SIG-M5 treated with dmso at 0.1 percent for 504 hours (cell line): ENCODE data around the gene NPIPA3.
"Not testable (repeated sequence)": the region's sequence is repeated elsewhere in the genome, so short reads cannot be mapped to it uniquely, and the experiment has no call there.

Experiments
- DNase-seq: peaks from one replicate; lab custom pipeline; 2025; ENCODE audit not compliant: unreplicated experiment; lab: John Stamatoyannopoulos, UW

NPIPA3 gene

GRCh38 chr16:14742273-14743128 lies 39.3 kb downstream of the NPIPA3 start, which contains the start of gene NPIPA2:
Gene NPIPA2 (plus strand): TSS chr16:14742533. CDS start chr16:14748066, 5,533 bp downstream.
- not testable (repeated sequence) for DNase-seq

- DNase-seq = not testable (repeated sequence)
Measured at GRCh38 chr16:14773654-14774053, 70.4 kb downstream of the NPIPA3 start.

- not testable (repeated sequence) for DNase-seq
Measured at GRCh38 chr16:14775624-14776023, 72.4 kb downstream of the NPIPA3 start.
